ENCODE results near the gene CPNE5. TPM values are rescaled to one million over a fixed set of nuclear protein-coding genes. Genes with fewer than 3 reads are reported as not detected.

The CPNE5 gene
- total and polyA plus RNA-seq, 9 of the 15 experiments (the other 6 are each of a cell fraction or from before 2014, with no cell fraction given), result 0.14 to 1.0 (median 0.46) TPM; not detected in 2

- Histone ChIP-seq H3K79me2 (ENCODE audit: control insufficient read depth, insufficient read depth, low read length) (peaks cover 53% of the 10 kb centered on the region), H2AFZ (ENCODE audit: low read depth, low read length) (no peak overlapping the region), H3K27ac (ENCODE audit: extremely low read depth, low read depth, low read length) (no peak overlapping the region), H4K20me1 (replicated peaks; ENCODE audit: control insufficient read depth, insufficient read depth, low read length) (no peaks in the 10 kb centered on the region), H3K4me3 (no peak overlapping the region), H3K4me1 (replicated peaks in 1 of 2; ENCODE audit: control insufficient read depth in 2 of 2, insufficient read depth in 2 of 2, low read length in 2 of 2) (peaks cover 8 to 17% of the 10 kb centered on the region in 2 experiments; a peak in 3 of 5 replicates), H3K27me3 (ENCODE audit: control insufficient read depth in 2 of 2, insufficient read depth in 2 of 2, low read length in 2 of 2) (no peaks in the 10 kb centered on the region), H3K9me3 (replicated peaks; ENCODE audit: control insufficient read depth, insufficient read depth, low read depth, low read length) (no peaks in the 10 kb centered on the region), H3K36me3 (ENCODE audit: control insufficient read depth, insufficient read depth, low read length) (peaks cover 88% of the 10 kb centered on the region), H3K9me1 (ENCODE audit: control insufficient read depth, insufficient read depth, low read length) (no peaks in the 10 kb centered on the region), H3K4me2 (ENCODE audit: insufficient read depth, low read length) (no peak overlapping the region), H3K9ac (ENCODE audit: insufficient read depth in 1 of 2, low read depth in 2 of 2, low read length in 2 of 2) (no peak overlapping the region)
- 96% methylated on average over 4 of the region's 4 CpGs for WGBS (ENCODE audit: insufficient coverage, low coverage, missing lambda C conversion rate)
- in situ Hi-C loops (cut with MboI), result no loop called here
- no peak for FAIRE-seq
- BruUV-seq (replicated peaks), result no TSS peak
- intact Hi-C loops (cut with micrococcal nuclease), result no loop called here
- TF ChIP-seq SP1 (CRISPR knock-in tag; IDR thresholded peaks at IDR 0.05) (no peak), RBM25 (IDR thresholded peaks at IDR 0.05; ENCODE audit: low read depth, low read length, severe bottlenecking) (peak; percentile 34)
- CTCF ChIA-PET (ENCODE audit: low intra/inter-chr PET ratio), result no interaction called here
- no peak for DNase-seq (ENCODE audit: extremely low read depth in 1 of 4, low spot score in 3 of 4)
- POLR2A ChIA-PET, result interaction anchor here (0.7 to 1.2 kb wide), 3 partner anchors 9 to 17 kb away, joined by 3 to 4 read pairs (median 3); partner anchors contain the start of gene PPIL1
- ATAC-seq, result no peak
Observed at GRCh38 chr6:36857325-36857724, 18.1 kb upstream of the CPNE5 start.

- ChIA-PET CTCF (ENCODE audit: low intra/inter-chr PET ratio) (no interaction called here), POLR2A (interaction anchor here (1.0 to 1.2 kb wide), 2 partner anchors 18 to 74 kb away, joined by 3 to 4 read pairs; partner anchors contain the start of gene PPIL1)
- Histone ChIP-seq H3K9ac (ENCODE audit: insufficient read depth in 1 of 2, low read depth in 2 of 2, low read length in 2 of 2) (no peak overlapping the region), H2AFZ (ENCODE audit: low read depth, low read length) (no peak overlapping the region), H3K79me2 (ENCODE audit: control insufficient read depth, insufficient read depth, low read length) (peaks cover 44% of the 10 kb centered on the region), H3K4me2 (ENCODE audit: insufficient read depth, low read length) (no peak overlapping the region), H3K9me3 (replicated peaks; ENCODE audit: control insufficient read depth, insufficient read depth, low read depth, low read length) (no peaks in the 10 kb centered on the region), H3K27ac (ENCODE audit: extremely low read depth, low read depth, low read length) (no peak overlapping the region), H3K27me3 (ENCODE audit: control insufficient read depth in 2 of 2, insufficient read depth in 2 of 2, low read length in 2 of 2) (no peaks in the 10 kb centered on the region), H3K9me1 (ENCODE audit: control insufficient read depth, insufficient read depth, low read length) (no peaks in the 10 kb centered on the region), H3K4me3 (no peak overlapping the region), H3K4me1 (replicated peaks in 1 of 2; ENCODE audit: control insufficient read depth in 2 of 2, insufficient read depth in 2 of 2, low read length in 2 of 2) (peaks cover 0 to 15% of the 10 kb centered on the region in 2 experiments; a peak in 3 of 5 replicates), H4K20me1 (replicated peaks; ENCODE audit: control insufficient read depth, insufficient read depth, low read length) (no peaks in the 10 kb centered on the region), H3K36me3 (ENCODE audit: control insufficient read depth, insufficient read depth, low read length) (peaks cover 92% of the 10 kb centered on the region)
- DNase-seq (ENCODE audit: extremely low read depth in 1 of 4, low spot score in 3 of 4) (no peak), ATAC-seq (no peak), FAIRE-seq (no peak)
- BruUV-seq (replicated peaks), result no TSS peak
- in situ Hi-C loops (cut with MboI), result no loop called here
- peak; percentile 78 for TF ChIP-seq NFIC (IDR thresholded peaks at IDR 0.05)
- TF ChIP-seq NFIX (CRISPR knock-in tag; IDR thresholded peaks at IDR 0.05; ENCODE audit: low read depth), result peak; percentile 38; the same call in 1 of the 2 replicates
- TF ChIP-seq BRCA1 (IDR thresholded peaks at IDR 0.05), result no peak
- no peak for TF ChIP-seq BRCA1 (CRISPR knock-in tag; IDR thresholded peaks at IDR 0.05)
- intact Hi-C loops (cut with micrococcal nuclease), result no loop called here
- 93% methylated on average over 8 of the region's 8 CpGs for WGBS (ENCODE audit: insufficient coverage, low coverage, missing lambda C conversion rate)
Observed at GRCh38 chr6:36856277-36856676, 17.0 kb upstream of the CPNE5 start.
